GM19438 (cell line): Measurements from ENCODE around the gene NLRC5.
A peak's percentile ranks its signal among the peaks of the same experiment; 100 is the strongest.
"Not testable (repeated sequence)": the region's sequence is repeated elsewhere in the genome, so short reads cannot be mapped to it uniquely, and the experiment has no call there.

Experiments
- ATAC-seq: cut with Tn5 transposase; IDR thresholded peaks from one replicate; pipeline ENCODE4 v1.9.1; 2021; ENCODE audit warnings: low read depth; ENCODE audit not compliant: unreplicated experiment

Gene NLRC5

DNA sequence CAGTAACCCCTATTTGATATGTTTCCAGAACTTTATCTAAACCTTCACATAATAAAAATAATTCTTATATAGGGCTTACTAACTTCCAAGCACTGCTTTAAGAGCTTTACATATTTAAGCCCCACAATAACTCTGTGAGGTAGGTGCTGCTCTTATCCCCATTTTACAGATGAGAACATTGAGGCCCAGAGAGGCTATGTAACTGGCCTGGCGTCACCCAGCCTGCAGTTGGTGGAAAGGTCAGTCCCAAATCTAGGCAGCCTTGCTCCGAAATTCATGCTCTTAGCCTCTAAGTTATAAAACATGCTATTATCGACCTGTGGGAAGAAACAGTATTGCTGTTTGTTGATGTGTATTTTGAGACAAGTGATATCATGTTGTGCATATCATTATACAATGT is 9.0 kb downstream of the NLRC5 start:
- ATAC-seq: no peak

DNA sequence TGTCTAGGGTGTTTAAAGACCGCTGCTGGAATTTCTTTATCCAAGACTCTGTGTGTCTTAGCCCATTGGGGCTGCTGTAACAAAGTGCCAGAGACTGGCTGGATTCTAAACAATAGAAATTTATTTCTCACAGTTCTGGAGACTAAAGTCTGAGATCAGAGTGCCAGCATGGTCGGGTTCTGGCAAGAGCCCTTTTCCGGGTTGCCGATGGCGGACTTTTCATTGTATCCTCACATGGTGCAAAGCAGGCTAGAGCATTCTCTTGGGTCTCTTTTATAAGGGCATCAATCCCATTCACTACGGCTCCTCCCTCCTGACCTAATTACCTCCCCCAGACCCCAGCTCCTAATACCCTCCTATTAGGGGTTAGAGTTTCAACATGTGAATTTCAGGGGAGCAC is 9.5 kb downstream of the NLRC5 start:
- ATAC-seq: no peak

DNA sequence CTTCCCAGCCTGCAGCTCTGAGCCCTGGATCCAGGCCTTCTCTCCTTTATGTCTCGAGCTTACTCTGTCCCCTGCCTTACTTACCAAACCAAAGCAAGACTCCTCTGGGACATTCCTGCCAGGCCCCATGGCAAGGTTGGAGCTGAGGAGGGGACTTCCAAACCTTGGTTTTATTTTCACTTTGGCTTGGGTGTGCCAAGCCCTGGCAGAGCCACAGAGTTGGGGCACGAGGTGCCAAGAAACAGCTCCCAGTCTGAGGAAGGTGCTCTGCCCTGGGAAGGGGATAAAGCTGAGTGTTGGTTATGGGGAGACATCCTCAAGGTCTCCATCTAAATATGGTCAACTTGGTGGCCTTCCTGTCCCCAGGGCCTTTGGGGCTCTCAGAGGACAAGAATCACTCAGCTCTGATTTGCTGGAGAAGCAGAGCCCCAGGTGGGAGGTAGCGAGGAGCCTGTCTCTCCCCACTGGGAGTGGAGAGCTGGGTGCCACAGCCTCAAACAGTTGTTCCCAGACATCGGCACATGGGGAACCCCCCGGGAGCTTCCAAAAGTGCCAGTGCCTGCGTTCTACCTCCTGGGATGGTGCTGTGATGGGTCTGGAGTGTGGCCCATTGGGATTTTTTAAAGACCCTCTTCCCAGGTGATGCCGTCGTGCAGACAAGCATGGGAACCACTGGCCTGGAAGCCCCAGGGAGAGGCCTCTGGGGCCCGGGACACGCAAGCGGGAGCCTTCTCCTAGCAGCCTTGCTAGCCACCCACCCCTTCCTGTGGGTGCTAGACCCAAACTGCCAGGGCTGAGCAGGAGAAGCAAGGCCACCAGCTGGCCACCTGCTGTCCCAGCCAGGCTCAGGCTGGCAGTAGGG is 10.3 kb downstream of the NLRC5 start:
- peak; percentile 30 for ATAC-seq

DNA sequence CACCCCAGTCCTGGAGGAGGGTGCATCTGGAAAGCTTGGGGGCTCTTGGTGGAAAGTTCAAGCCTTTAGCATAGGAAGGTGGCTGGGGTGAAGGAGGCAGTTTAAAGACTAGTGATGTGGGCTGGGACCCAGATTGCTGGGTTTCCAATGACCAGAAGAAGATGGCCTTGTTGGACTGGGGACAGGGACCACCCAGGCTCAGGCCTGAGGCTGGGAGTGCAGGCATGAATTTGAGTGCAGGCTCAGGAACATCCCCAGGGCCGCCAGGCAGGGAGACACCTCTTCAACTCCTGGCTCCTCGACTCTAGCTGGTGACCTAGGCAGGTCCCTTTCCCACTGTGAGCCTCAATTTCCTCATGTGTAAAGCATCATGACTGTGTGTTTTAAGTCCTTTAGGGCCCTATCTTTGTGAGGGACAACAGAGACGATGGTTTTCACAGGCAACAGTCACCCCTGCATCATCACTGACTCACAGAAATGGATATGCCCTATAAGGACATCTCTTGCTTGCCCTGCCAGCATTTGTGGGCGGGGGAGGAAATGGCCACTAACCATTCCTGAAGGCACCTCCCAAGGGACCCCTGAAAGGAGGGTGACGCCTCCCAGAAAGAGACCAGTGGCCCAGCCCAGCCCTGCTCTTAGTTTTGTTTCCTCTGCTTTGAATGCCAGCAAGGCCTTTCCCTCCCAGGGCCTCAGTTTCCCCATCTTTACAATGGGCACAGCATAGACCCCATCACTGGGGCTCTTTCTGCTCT is 11.1 kb downstream of the NLRC5 start:
- ATAC-seq: peak; percentile 51

DNA sequence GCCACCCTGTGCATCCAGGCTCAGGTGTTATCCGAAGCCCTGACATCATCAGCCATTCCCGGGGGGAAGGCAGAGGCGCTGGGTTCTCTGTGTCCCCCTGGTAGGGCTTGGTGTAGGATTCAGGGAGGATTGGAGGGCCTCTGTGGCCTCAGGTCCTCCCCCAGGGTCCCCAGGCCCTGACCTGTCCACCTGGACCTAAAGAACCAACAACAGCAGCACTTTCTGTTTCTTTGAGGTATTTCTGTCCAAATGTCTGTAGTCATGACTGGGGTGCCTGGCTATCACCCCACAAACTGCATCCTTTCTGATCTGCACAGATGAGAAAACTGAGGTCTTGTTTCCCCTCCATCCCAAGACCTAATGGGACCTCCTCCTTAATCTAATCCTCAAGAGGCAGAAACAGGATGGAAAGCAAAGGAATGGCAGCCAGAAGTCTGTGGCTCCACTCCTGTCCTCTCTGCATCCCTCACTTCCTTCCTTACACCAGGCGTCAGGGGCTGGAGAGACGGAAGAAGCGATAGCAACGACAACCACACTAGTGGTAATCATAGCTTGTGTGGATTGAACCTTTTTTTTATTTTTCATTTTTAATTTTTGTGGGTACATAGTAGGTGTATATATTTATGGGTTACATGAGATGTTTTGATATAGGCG is 11.8 kb downstream of the NLRC5 start:
- no peak for ATAC-seq

DNA sequence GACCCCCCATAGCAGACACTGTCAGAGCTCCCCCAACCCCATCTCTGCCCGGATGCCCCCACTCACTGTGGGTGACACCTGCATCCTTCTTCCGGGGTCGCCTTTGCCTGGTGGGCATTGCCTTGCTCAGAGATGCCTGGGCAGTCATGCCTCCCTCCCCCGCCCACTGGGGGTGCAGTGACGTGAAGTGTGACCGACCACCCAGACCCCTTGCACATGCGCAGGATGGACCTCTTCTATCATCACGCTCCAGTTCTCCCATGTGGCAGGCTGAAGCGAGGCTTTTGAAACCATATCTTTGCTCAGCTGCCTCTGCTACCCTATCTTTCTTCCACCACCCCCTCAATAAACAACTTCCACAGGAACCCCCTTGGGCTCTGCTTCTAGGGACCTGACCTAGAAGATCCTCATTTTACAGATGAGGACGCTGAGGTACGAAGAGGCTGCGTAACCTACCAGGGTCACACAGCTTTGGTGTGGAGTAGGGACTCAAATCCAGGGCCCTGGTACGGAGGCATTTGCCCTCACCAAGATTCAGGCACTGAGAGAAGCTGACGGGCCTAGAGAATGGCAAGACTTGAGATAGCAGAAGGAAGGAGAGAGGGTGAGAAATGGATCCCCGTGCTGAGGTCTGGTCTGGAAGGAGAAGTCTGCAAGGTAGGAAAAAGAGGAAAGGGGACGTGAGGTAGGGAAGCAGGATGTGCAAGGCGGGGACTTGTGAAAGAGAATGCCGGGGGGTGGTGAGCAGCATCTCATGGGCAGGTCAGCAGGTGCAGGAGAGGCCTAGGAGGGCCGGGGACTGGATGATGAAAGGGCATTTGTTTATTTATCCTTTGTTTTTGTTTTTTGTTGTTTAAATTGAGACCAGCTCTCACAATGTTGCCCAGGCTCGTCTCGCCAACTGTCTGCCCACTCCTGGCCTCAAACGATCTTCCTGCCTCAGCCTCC is 14.4 kb downstream of the NLRC5 start:
- no peak for ATAC-seq

DNA sequence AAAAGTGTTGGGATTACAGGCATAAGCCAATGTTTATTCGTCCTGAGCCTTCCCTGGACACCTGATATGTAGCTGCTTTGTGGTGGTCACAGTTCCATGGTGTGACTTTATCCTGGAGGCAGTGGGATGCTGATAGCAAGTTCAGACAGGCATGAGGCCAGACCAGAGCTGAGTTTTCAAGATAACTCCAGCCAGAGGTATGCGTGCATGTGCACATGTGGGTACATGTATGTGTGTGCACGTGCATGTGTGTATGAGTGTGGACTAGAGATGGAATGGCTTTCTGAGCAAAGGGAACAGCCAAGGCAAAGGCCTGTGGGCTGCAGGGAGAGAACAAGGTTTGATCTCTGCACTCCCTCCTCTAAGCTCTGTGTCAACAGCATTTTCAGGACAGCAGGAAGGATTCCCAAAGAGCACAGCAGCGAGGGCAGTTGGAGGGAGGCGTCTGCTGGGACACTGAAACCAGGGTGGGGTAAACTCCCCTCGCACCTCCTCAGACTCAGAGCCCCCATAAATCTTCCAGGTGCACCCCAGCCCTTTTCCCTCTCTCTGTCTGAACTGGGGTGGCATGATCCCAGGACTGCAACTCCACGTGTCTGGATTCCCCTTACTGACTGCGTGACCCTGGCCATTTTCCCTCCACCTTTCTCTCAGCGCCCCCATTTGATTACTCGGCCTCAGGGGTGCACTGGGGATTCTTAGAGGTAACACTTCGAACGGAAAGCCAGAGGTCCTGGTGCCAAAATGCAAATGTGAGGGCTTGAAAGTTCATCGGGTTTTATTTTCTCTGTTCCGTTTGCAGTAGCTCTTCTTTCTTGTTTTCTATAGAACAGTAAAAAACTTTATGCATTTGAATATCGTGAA is 15.3 kb downstream of the NLRC5 start:
- no peak for ATAC-seq

DNA sequence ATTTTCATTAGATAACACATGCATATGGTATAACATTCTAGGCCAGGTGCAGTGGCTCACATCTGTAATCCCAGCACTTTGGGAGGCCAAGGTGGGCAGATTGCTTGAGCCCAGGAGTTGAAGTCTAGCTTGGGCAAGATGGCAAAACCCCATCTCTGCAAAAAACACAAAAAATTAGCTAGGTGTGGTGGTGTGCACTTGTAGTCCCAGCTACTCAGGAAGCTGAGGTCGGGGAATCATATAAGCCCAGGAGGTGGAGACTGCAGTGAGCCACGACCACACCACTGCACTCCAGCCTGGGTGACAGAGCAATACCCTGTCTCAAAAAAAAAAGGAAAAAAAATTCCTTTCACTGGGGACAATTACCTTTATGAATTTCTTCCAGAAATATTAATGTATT is 16.2 kb downstream of the NLRC5 start:
- ATAC-seq: not testable (repeated sequence)

DNA sequence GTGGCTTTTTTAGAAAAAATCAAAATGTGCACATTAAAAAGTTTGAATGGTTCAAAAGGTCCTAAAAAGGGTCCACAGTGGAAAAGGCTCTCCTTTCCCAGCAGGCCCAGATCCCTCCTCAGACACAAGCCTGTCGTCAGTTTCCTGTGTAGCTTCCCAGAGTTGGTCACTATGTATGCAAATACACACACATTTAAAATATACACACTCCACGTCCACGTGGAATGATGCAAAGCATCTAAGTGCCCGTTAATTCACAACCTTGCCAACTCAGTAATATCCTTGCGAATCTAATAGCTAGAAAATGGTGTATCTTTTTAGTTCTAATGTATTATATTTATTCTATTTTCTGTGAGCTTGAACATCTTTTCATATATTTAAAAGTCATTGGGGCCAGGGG is 17.7 kb downstream of the NLRC5 start:
- ATAC-seq: no peak

DNA sequence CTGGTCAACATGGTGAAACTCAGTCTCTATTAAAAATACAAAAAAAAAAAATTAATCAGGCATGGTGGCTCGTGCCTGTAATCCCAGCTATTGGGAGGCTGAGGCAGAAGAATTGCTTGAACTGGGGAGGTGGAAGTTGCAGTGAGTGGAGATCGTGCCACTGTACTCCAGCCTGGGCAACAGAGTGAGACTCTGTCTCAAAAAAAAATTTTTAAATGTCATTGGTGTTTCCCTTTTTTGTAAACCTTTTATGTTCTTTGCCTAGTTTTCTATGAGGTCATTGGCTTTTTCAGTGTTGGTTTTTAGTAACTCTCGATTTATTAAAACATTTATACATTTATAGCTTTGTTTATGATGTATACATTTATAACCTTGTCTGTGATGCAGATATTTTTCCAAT is 18.2 kb downstream of the NLRC5 start:
- no peak for ATAC-seq

DNA sequence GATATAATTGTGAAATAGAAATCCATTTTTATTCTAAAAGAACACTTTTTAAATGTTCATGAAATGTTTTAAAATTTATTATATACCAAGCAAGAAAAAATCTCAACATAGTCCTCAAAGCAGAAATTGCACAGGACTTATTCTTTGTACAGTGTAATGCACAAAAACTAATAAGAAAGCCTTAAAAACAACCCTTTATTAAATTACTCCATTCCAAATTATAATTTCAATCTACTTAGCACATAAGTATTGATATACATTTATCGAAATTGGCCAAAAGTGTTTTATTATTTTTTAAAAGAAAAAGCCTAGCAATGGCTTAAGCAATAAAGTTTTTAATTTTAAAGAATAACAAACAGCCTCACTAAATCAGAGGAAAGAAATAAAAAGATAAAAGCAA is 19.1 kb downstream of the NLRC5 start:
- ATAC-seq: no peak

DNA sequence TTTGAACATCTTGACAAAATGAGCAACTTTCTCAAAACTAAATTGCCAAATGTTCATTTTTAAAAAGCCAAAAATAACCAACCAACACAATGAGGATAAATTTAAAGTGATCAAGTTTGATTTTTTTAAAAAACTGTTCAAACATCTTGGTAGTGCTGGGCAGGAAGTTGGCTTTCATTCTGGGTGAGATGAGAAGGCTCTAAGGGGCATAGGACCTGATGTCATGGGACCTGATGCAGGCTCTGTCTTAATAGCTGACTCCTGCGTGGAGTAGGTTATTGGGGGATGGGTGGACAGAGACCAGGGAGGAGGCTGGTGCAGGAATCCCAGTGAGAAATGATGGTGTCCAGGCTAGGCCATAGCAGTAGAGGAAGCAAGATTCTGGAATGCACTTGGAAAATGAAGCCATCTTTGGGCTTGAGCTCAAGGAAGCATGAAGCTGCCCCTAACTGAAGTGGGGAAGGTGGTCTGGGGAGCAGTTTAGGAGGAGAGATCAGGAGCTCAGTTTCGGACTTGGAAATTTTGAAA is 20.4 kb downstream of the NLRC5 start:
- no peak for ATAC-seq

DNA sequence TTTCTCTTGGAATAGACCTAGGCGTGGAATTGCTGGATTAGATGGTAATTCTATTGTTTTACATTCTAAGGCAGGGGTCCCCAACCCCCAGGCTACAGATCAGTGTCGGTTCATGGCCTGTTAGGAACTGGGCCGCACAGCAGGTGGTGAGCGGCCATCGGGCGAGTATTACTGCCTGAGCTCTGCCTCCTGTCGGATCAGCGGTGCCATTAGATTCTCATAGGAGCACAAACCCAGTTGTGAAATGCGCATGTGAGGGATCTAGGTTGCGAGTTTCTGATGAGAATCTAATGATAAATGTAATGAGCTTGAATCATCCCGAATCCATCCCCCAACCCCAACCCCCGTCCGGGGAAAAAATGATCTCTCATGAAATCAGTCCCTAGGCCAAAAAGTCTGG is 23.0 kb downstream of the NLRC5 start:
- no peak for ATAC-seq

DNA sequence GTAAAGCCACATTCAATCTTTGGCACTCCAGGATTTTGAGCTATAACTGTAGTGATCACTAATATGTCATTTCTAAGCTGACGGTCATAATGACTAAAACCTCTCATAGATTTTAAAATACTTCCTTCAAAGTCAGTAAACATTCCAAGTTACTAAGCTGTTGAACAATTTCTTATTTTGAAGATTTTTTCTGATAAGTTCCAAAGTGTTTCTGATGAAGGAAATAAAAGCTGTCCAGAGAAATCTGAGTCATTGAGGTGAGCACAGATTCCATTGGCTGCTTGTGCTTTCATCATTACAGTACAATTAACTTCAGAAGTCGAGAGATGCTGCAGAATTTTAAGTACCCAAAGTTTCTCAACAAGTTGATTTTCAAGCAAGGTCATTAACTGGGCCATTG is 23.9 kb downstream of the NLRC5 start:
- no peak for ATAC-seq

DNA sequence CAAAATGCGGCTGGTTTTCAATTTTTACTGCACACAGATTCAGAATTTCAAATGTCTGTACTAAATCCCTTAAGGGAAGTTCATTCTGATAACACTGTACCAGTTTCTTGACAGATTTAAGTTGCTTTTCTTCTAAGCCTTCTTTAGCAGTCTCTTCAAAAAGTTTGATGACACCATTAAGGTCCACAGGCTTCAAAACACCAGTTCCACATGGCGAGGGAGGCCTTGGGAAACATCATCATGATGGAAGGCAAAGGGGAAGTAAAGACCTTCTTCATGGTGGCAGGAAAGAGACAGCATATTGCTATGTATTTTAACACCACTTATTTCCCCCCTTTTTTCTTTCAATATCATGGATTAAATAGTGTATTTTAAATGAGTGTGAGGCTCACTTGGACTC is 24.5 kb downstream of the NLRC5 start:
- no peak for ATAC-seq

DNA sequence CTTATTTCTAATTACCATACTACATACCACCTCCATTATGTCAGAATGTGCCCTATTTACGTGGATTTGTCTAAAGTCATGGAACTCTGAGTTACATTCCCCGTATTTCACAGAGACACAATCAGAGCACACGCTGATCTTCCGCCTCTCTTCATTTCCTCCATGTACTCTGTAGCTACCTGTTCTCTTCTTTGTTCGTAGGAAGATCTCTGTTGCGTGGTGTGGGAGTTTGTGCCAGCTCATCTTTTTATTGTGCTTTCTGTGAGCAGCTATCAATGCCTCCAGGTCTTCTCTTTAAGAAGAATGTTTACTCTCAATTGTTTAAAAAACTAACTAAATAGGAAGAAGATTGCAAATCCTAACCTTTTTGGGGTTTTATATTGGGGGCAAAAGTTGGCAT is 26.9 kb downstream of the NLRC5 start:
- no peak for ATAC-seq

DNA sequence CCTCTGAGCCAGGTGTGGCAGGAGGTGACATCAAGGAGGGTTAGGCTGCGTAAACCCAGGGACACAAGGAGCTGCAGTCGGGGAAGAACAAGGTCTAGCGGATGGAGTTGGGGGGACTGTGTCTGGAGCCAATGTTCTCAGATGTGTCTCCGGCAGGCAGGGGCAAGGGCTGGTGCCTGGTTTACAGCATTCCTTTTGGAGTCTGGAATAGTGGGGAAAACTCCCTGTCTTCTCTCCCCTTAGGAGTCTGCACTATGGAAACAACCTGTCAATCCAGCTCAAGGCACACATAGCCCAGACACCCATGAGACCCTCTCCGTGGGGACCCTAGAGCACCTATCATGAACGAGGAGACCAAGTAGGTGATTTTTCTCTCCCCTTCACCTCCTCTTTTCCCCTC is 27.5 kb downstream of the NLRC5 start:
- ATAC-seq: no peak

DNA sequence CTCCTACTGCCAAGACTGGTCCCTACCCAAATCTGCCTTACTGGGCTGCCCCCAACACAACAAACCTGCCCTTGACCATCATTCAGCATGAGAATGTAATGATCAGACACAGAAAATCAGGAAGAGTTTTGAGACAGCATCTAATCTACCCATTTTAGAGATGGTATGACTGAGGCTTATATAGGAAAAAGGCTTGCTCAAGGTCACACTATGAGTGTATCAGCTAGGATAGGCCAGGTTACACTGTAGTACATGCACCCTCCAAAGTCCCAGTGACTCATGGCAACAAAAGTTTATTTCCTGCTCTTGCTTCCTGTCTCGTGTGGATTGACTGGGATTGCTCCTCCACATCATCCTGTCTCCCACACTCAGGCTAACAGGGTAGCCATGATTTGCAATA is 27.9 kb downstream of the NLRC5 start:
- ATAC-seq: no peak

DNA sequence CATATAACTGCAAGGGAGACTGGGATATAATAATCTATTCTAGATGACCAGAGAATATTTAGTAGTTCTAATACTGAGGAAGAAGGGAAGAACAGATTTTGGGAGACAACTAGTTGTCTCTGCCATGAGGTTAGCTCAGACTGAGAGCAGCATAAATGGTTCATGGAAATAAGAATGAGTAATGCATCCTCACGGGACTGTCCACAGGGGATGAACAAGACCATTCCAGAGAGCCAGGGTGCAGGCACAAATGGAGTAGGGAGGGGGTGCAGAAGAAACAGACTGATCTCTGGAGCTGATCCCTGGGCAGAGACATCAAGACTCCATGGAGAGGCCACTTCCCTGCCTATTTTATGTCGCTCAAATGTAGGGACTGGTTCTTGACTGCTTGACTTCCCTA is 30.4 kb downstream of the NLRC5 start:
- ATAC-seq: no peak
